Putamen (tissue), 1 donor: ENCODE measurements around the gene RFT1.

ENCODE experiments used
- DNase-seq: peaks from one replicate; pipeline ENCODE4 v3.0.0-alpha.2; 2016; ENCODE audit warnings: low spot score

RFT1 gene

GRCh38 chr3:53150247-53151085, 20.2 kb upstream of the RFT1 start:
- DNase-seq: no peak

- no peak for DNase-seq
These were observed 19.5 kb upstream of the RFT1 start for GRCh38 chr3:53149699-53150098.

GRCh38 chr3:53149006-53149690, 18.9 kb upstream of the RFT1 start:
- DNase-seq: no peak

GRCh38 chr3:53147903-53148400, 17.7 kb upstream of the RFT1 start:
- DNase-seq: no peak

GRCh38 chr3:53147151-53147902, 17.1 kb upstream of the RFT1 start:
- DNase-seq: no peak

- DNase-seq: no peak
These were observed 16.2 kb upstream of the RFT1 start for GRCh38 chr3:53146319-53146891.

GRCh38 chr3:53145713-53146080, 15.5 kb upstream of the RFT1 start:
- DNase-seq: no peak

GRCh38 chr3:53144862-53145712, 14.9 kb upstream of the RFT1 start:
- DNase-seq: no peak

GRCh38 chr3:53144446-53144845, 14.2 kb upstream of the RFT1 start:
- no peak for DNase-seq

- no peak for DNase-seq
These were observed 12.8 kb upstream of the RFT1 start for GRCh38 chr3:53142986-53143385.

GRCh38 chr3:53140847-53141845, 10.9 kb upstream of the RFT1 start:
- no peak for DNase-seq

GRCh38 chr3:53139906-53140846, 9.9 kb upstream of the RFT1 start:
- DNase-seq: no peak

GRCh38 chr3:53137835-53138446, 7.7 kb upstream of the RFT1 start:
- no peak for DNase-seq

- no peak for DNase-seq
These were observed 7.0 kb upstream of the RFT1 start for GRCh38 chr3:53137221-53137620.

GRCh38 chr3:53134631-53135232, 4.5 kb upstream of the RFT1 start:
- no peak for DNase-seq

GRCh38 chr3:53132347-53132746, 2.1 kb upstream of the RFT1 start:
- no peak for DNase-seq

- DNase-seq: no peak
These were observed 861 bp upstream of the RFT1 start for GRCh38 chr3:53131096-53131495.

- DNase-seq: no peak
These were observed 891 bp downstream of the RFT1 start for GRCh38 chr3:53129344-53129743.
